T-cell (primary cell): ENCODE measurements around the gene CNGB1. TPM values are rescaled to one million over a fixed set of nuclear protein-coding genes. Genes with fewer than 3 reads are reported as not detected.

Experiments used
- ATAC-seq, 4 experiments: fragments of 200-7000 bp in 3 of 4; fragments of 150-1000 bp in 1 of 4; cut with Tn5 transposase; replicated peaks in 1 of 4; 1 replicate in 3 of 4; 2 replicates in 1 of 4; pipeline ENCODE4 v1.10.0; 2021; ENCODE audit warnings: moderate library complexity in 3 of 4, mild to moderate bottlenecking in 2 of 4, moderate number of reproducible peaks in 1 of 4
- CTCF ChIA-PET, 2 donors: fragments of 300-600 bp; sonication (Branson Sonifier 250); formaldehyde crosslinking; loops; one replicate each; lab custom pipeline; 2022; ENCODE audit warnings: antibody characterized with exemption in 2 of 2; lab: Charles Lee
- POLR2A ChIA-PET, 2 donors: fragments of 300-600 bp; sonication (Branson Sonifier 250); formaldehyde crosslinking; loops; one replicate each; lab custom pipeline; 2022; ENCODE audit warnings: antibody characterized with exemption in 2 of 2; lab: Charles Lee
- DNase-seq, 35 experiments: peaks; one replicate each; pipeline versions ENCODE4 v3.0.0 to v3.0.0-alpha.2; 2013 to 2023
- H3K27ac ChIP-seq: one replicate; pipeline ENCODE4 v1.5.1; 2013; ENCODE audit warnings: low read length
- H3K27me3 ChIP-seq, 2 experiments: replicated peaks in 1 of 2; 1 replicate in 1 of 2; 2 replicates in 1 of 2; pipeline versions ENCODE4 v1.6.1 to v1.7.0; 2013; ENCODE audit warnings: low read length in 1 of 2, mixed read lengths in 1 of 2; ENCODE audit not compliant: control insufficient read depth in 2 of 2, insufficient read depth in 2 of 2; ENCODE audit errors: extremely low read depth in 1 of 2
- H3K36me3 ChIP-seq, 2 donors: 1 replicate in 1 of 2; 2 replicates in 1 of 2; pipeline versions ENCODE4 v1.6.1 to v1.7.0; 2013; ENCODE audit warnings: low read length in 1 of 2; ENCODE audit not compliant: control insufficient read depth in 2 of 2, insufficient read depth in 1 of 2; ENCODE audit errors: extremely low read depth in 1 of 2
- H3K4me1 ChIP-seq, 2 experiments: 1 replicate in 1 of 2; 2 replicates in 1 of 2; pipeline versions ENCODE4 v1.6.1 to v1.7.0; 2013; ENCODE audit warnings: low read length in 2 of 2, mixed read lengths in 1 of 2; ENCODE audit not compliant: insufficient read depth in 2 of 2, control insufficient read depth in 1 of 2; ENCODE audit errors: extremely low read depth in 1 of 2
- H3K4me3 ChIP-seq, 2 donors: 1 replicate in 1 of 2; 2 replicates in 1 of 2; pipeline versions ENCODE4 v1.5.1 to v1.7.0; 2013; ENCODE audit warnings: mild to moderate bottlenecking in 2 of 2, low read length in 1 of 2, moderate library complexity in 1 of 2; ENCODE audit not compliant: control insufficient read depth in 1 of 2; ENCODE audit errors: extremely low read depth in 1 of 2
- H3K9me3 ChIP-seq: 2 replicates; pipeline ENCODE4 v1.7.0; 2013
- H3K27ac Mint-ChIP-seq, 2 donors: one replicate each; pipeline ENCODE4 v1.8.0; 2020 to 2021; ENCODE audit warnings: mild to moderate bottlenecking in 2 of 2, mixed read lengths in 2 of 2
- H3K27me3 Mint-ChIP-seq, 2 donors: one replicate each; pipeline ENCODE4 v1.8.0; 2021 to 2022; ENCODE audit warnings: mixed read lengths in 2 of 2
- H3K36me3 Mint-ChIP-seq: one replicate; pipeline ENCODE4 v1.8.0; 2021; ENCODE audit warnings: mixed read lengths
- H3K4me1 Mint-ChIP-seq, 3 donors: one replicate each; pipeline ENCODE4 v1.8.0; 2020 to 2022; ENCODE audit warnings: mixed read lengths in 3 of 3, mild to moderate bottlenecking in 1 of 3
- H3K4me3 Mint-ChIP-seq, 3 donors: one replicate each; pipeline ENCODE4 v1.8.0; 2020 to 2022; ENCODE audit warnings: mild to moderate bottlenecking in 3 of 3, mixed read lengths in 3 of 3, moderate library complexity in 3 of 3
- H3K9me3 Mint-ChIP-seq, 3 donors: one replicate each; pipeline ENCODE4 v1.8.0; 2020 to 2022; ENCODE audit warnings: mixed read lengths in 3 of 3
- WGBS: methylation state at CpG from one replicate; pipeline ENCODE4 v1.1.5; 2013; ENCODE audit warnings: missing lambda C conversion rate; ENCODE audit not compliant: insufficient coverage; 5-methylcytosine and 5-hydroxymethylcytosine counted together
- total RNA-seq, 35 experiments: library from RNA in 6 of 35; stranded (reverse) in 6 of 35; fragments of 120-200 nt in 1 of 35; gene quantifications; one replicate each; pipeline versions ENCODE4 v1.2.1 to v1.2.4 and lab custom pipeline; 2013 to 2026

Gene CNGB1
- total RNA-seq = not detected
- not detected for total RNA-seq (2013)
- total RNA-seq (lab: John Stamatoyannopoulos, UW) = 0 to 0.12 (median 0) reads per million in 29 experiments

- DNase-seq (no peak), ATAC-seq (no peak)
- CTCF ChIA-PET = interaction anchor here in 1 of 2 donors (0.7 kb wide), 1 partner anchor 71 kb away, joined by 3 read pairs; no protein-coding TSS in a partner anchor
- POLR2A ChIA-PET = no interaction called here
- H3K9me3 Mint-ChIP-seq = no peaks in the 10 kb centered on the region
- no peaks in the 10 kb centered on the region for H3K4me1 Mint-ChIP-seq
- WGBS = 53% methylated on average over 3 of the region's 6 CpGs
- Histone ChIP-seq H3K9me3 (no peaks in the 10 kb centered on the region), H3K27ac (no peak within 1 kb of the TSS), H3K4me1 (no peaks in the 10 kb centered on the region), H3K36me3 (no peaks in the 10 kb centered on the region), H3K27me3 (peaks cover 0 to 19% of the 10 kb centered on the region in 2 experiments), H3K4me3 (no peak within 1 kb of the TSS)
- no peak within 1 kb of the TSS for H3K4me3 Mint-ChIP-seq
- H3K36me3 Mint-ChIP-seq = no peaks in the 10 kb centered on the region
- no peak within 1 kb of the TSS for H3K27ac Mint-ChIP-seq
- no peaks in the 10 kb centered on the region for H3K27me3 Mint-ChIP-seq
These were observed at the start of gene CNGB1 for GRCh38 chr16:57970970-57971369. TSS of gene CNGB1 (minus strand) at chr16:57971128. CDS start at chr16:57967286, 3,842 bp downstream.

GRCh38 chr16:58019866-58020538, 49.1 kb upstream of the CNGB1 start:
- POLR2A ChIA-PET = no interaction called here
- 79% methylated on average over 8 of the region's 8 CpGs for WGBS
- H3K27ac Mint-ChIP-seq = peak overlapping the region; percentile 78 to 79
- H3K4me1 ChIP-seq = peaks cover under 1 to 24% of the 10 kb centered on the region in 2 experiments
- no peak overlapping the region for H3K4me3 Mint-ChIP-seq
- no peak overlapping the region for H3K4me3 ChIP-seq
- peak; percentile 11 to 52 (median 15) for ATAC-seq
- H3K36me3 Mint-ChIP-seq = no peaks in the 10 kb centered on the region
- H3K9me3 Mint-ChIP-seq = no peaks in the 10 kb centered on the region
- DNase-seq = no peak
- H3K27me3 ChIP-seq = peaks cover 0 to 6% of the 10 kb centered on the region in 2 experiments
- CTCF ChIA-PET = interaction anchor here in 1 of 2 donors (0.8 kb wide), 1 partner anchor 8 kb away, joined by 3 read pairs; no protein-coding TSS in a partner anchor
- H3K36me3 ChIP-seq = peaks cover 4 to 22% of the 10 kb centered on the region in 2 donors
- peaks cover 0 to 4% of the 10 kb centered on the region in 2 donors for H3K27me3 Mint-ChIP-seq
- peak overlapping the region; percentile 28 for H3K27ac ChIP-seq
- peaks cover 22 to 26% (median 23%) of the 10 kb centered on the region in 3 donors for H3K4me1 Mint-ChIP-seq
- H3K9me3 ChIP-seq = no peaks in the 10 kb centered on the region

GRCh38 chr16:58018803-58019202, 47.9 kb upstream of the CNGB1 start:
- no peak overlapping the region for H3K27ac Mint-ChIP-seq
- Histone ChIP-seq H3K36me3 (peaks cover 4 to 22% of the 10 kb centered on the region in 2 donors), H3K9me3 (no peaks in the 10 kb centered on the region), H3K4me3 (no peak overlapping the region), H3K4me1 (peaks cover 0 to 12% of the 10 kb centered on the region in 2 experiments), H3K27me3 (no peaks in the 10 kb centered on the region), H3K27ac (no peak overlapping the region)
- H3K4me1 Mint-ChIP-seq = peaks cover 11 to 14% (median 12%) of the 10 kb centered on the region in 3 donors
- H3K4me3 Mint-ChIP-seq = no peak overlapping the region
- ChIA-PET CTCF (interaction anchor here (0.5 to 0.6 kb wide), 3 partner anchors 9 to 421 kb away, joined by 3 read pairs; no protein-coding TSS in a partner anchor), POLR2A (no interaction called here)
- WGBS = 93% methylated on average over 2 of the region's 7 CpGs
- H3K36me3 Mint-ChIP-seq = peaks cover 4% of the 10 kb centered on the region
- ATAC-seq (no peak), DNase-seq (no peak)
- H3K27me3 Mint-ChIP-seq = no peaks in the 10 kb centered on the region
- H3K9me3 Mint-ChIP-seq = no peaks in the 10 kb centered on the region

- DNase-seq = no peak
- H3K4me1 Mint-ChIP-seq = peaks cover 11 to 12% (median 11%) of the 10 kb centered on the region in 3 donors
- POLR2A ChIA-PET = no interaction called here
These were observed 46.0 kb upstream of the CNGB1 start for GRCh38 chr16:58016840-58017446.

GRCh38 chr16:58013201-58013956, 42.5 kb upstream of the CNGB1 start:
- CTCF ChIA-PET = no interaction called here
- H3K4me1 ChIP-seq = no peaks in the 10 kb centered on the region
- POLR2A ChIA-PET = interaction anchor here in 1 of 2 donors (0.6 kb wide), 1 partner anchor 14 kb away, joined by 3 read pairs; no protein-coding TSS in a partner anchor
- no peaks in the 10 kb centered on the region for H3K9me3 Mint-ChIP-seq
- no peaks in the 10 kb centered on the region for H3K27me3 ChIP-seq
- H3K27me3 Mint-ChIP-seq = no peaks in the 10 kb centered on the region
- H3K27ac Mint-ChIP-seq = no peak overlapping the region
- H3K4me1 Mint-ChIP-seq = no peaks in the 10 kb centered on the region
- no peak overlapping the region for H3K4me3 ChIP-seq
- no peak overlapping the region for H3K4me3 Mint-ChIP-seq
- ATAC-seq (no peak), DNase-seq (no peak)
- no CpG with 5 or more reads among the region's 9 CpGs for WGBS
- H3K36me3 Mint-ChIP-seq = peaks cover 32% of the 10 kb centered on the region
- peaks cover 10 to 53% of the 10 kb centered on the region in 2 donors for H3K36me3 ChIP-seq
- H3K27ac ChIP-seq = no peak overlapping the region
- H3K9me3 ChIP-seq = no peaks in the 10 kb centered on the region

More at GRCh38 chr16:58016840-58017446, 46.0 kb upstream of the CNGB1 start:
- no peak overlapping the region for H3K27ac Mint-ChIP-seq
- peaks cover 10 to 37% of the 10 kb centered on the region in 2 donors for H3K36me3 ChIP-seq
- H3K9me3 ChIP-seq = no peaks in the 10 kb centered on the region
- no peaks in the 10 kb centered on the region for H3K9me3 Mint-ChIP-seq
- no peak overlapping the region for H3K4me3 Mint-ChIP-seq
- no peaks in the 10 kb centered on the region for H3K27me3 Mint-ChIP-seq
- H3K36me3 Mint-ChIP-seq = peaks cover 10% of the 10 kb centered on the region
- H3K27me3 ChIP-seq = no peaks in the 10 kb centered on the region
- 93% methylated on average over 12 of the region's 12 CpGs for WGBS
- no peak overlapping the region for H3K27ac ChIP-seq
- CTCF ChIA-PET = no interaction called here
- peaks cover 0 to 12% of the 10 kb centered on the region in 2 experiments for H3K4me1 ChIP-seq
- H3K4me3 ChIP-seq = no peak overlapping the region
- no peak for ATAC-seq

- Mint-ChIP-seq H3K9me3 (no peaks in the 10 kb centered on the region), H3K4me3 (no peak overlapping the region), H3K36me3 (peaks cover 36% of the 10 kb centered on the region), H3K27me3 (no peaks in the 10 kb centered on the region), H3K27ac (no peak overlapping the region), H3K4me1 (no peaks in the 10 kb centered on the region)
- Histone ChIP-seq H3K27ac (no peak overlapping the region), H3K9me3 (no peaks in the 10 kb centered on the region), H3K4me3 (no peak overlapping the region), H3K27me3 (no peaks in the 10 kb centered on the region), H3K36me3 (peaks cover 10 to 48% of the 10 kb centered on the region in 2 donors), H3K4me1 (no peaks in the 10 kb centered on the region)
- no peak for DNase-seq
- 93% methylated on average over 4 of the region's 9 CpGs for WGBS
- ChIA-PET POLR2A (no interaction called here), CTCF (no interaction called here)
- no peak for ATAC-seq
These were observed 41.6 kb upstream of the CNGB1 start for GRCh38 chr16:58012481-58012880.
